K562 (cell line): ENCODE data around the gene TALDO1. TPM values are rescaled to one million over a fixed set of nuclear protein-coding genes. Genes with fewer than 3 reads are reported as not detected.

Source experiments
- ARID1B ChIP-seq: fragments of 450-650 bp; IDR thresholded peaks from 2 replicates; pipeline ENCODE4 v1.6.1; 2016; ENCODE audit warnings: antibody characterized with exemption, mild to moderate bottlenecking, inconsistent platforms
- ERF ChIP-seq: fragments of 450-650 bp; formaldehyde crosslinking; IDR thresholded peaks from 2 replicates; pipeline ENCODE4 v1.4.0; 2020; ENCODE audit warnings: mild to moderate bottlenecking, mixed read lengths
- EWSR1 ChIP-seq: fragments of 450-650 bp; IDR thresholded peaks from 2 replicates; pipeline ENCODE4 v1.6.1; 2018; ENCODE audit warnings: borderline replicate concordance, mild to moderate bottlenecking, low read depth, moderate library complexity; ENCODE audit not compliant: partially characterized antibody
- GMEB1 ChIP-seq: fragments of 250-450 bp; sonication (Bioruptor Pico); IDR thresholded peaks from 2 replicates; pipeline ENCODE4 v1.4.0; 2020; ENCODE audit warnings: mild to moderate bottlenecking
- KAT7 ChIP-seq: sonication (generic); formaldehyde crosslinking; IDR thresholded peaks from 2 replicates; pipeline ENCODE4 v1.8.0; 2022; ENCODE audit warnings: missing genetic modification reagents, mild to moderate bottlenecking, borderline replicate concordance
- NEUROD1 ChIP-seq: fragments of 150-350 bp; IDR thresholded peaks from 2 replicates; pipeline ENCODE4 v1.6.1; 2014; ENCODE audit warnings: borderline replicate concordance, low read length, low read depth; ENCODE audit not compliant: partially characterized antibody
- RBM22 ChIP-seq: fragments of 200-400 bp; formaldehyde crosslinking; IDR thresholded peaks from 2 replicates; pipeline ENCODE4 v1.6.1; 2018; ENCODE audit warnings: low read length, low read depth; ENCODE audit not compliant: poor library complexity, severe bottlenecking
- TFAP4 ChIP-seq: sonication (generic); formaldehyde crosslinking; IDR thresholded peaks from 2 replicates; pipeline ENCODE4 v1.8.0; 2022; ENCODE audit warnings: missing genetic modification reagents, mild to moderate bottlenecking, moderate library complexity, borderline replicate concordance
- ZNF24 ChIP-seq: fragments of 450-650 bp; IDR thresholded peaks from 2 replicates; pipeline ENCODE4 v1.6.1; 2016
- ZNF436 ChIP-seq: fragments of 250-450, 450-650 bp; sonication (Bioruptor Pico); formaldehyde crosslinking; IDR thresholded peaks from 2 replicates; pipeline ENCODE4 v1.7.0; 2020; ENCODE audit warnings: mild to moderate bottlenecking
- ZNF717 ChIP-seq: fragments of 250-450 bp; sonication (Bioruptor Pico); IDR thresholded peaks from 2 replicates; pipeline ENCODE4 v1.5.0; 2021
- ZNF764 ChIP-seq: fragments of 250-450 bp; sonication (Bioruptor Pico); IDR thresholded peaks from 2 replicates; pipeline ENCODE4 v1.4.0; 2020; ENCODE audit warnings: low read depth, mild to moderate bottlenecking, moderate library complexity
- polyA plus RNA-seq, 8 experiments: library from polyadenylated mRNA; depleted of rRNA in 4 of 8; stranded (reverse) in 5 of 8; unstranded in 3 of 8; fragments of >200 nt; fragmentation: Nextera tagmentation in 2 of 8; fragmentation: Illumina TruSeq in 1 of 8; extraction: Ambion mirVana in 2 of 8; extraction: Trizol in 1 of 8; gene quantifications; 2 replicates each; pipeline versions ENCODE4 v1.2.1 to v1.2.3, GENCODE V29; 2011 to 2014; ENCODE audit warnings: inconsistent platforms in 1 of 8, missing spikeins in 1 of 8
- total RNA-seq, 7 experiments: library from RNA; depleted of rRNA in 6 of 7; stranded (reverse); fragments of >200 nt in 6 of 7; fragmentation: Illumina TruSeq in 2 of 7; extraction: Trizol in 2 of 7; gene quantifications; 2 replicates each; pipeline versions ENCODE4 v1.2.1 to v1.2.3, GENCODE V29; 2011 to 2021; ENCODE audit warnings: low replicate concordance in 1 of 7
- TF ChIP-seq, protein P1 (sequence below), 2 experiments: fragments of 450-650 bp; IDR thresholded peaks; 2 replicates each; pipeline ENCODE4 v1.6.1; 2018; ENCODE audit warnings: mild to moderate bottlenecking in 2 of 2, low read depth in 1 of 2; ENCODE audit not compliant: partially characterized antibody in 2 of 2
- TF ChIP-seq, protein P2 (sequence below): fragments of 450-650 bp; IDR thresholded peaks from 2 replicates; pipeline ENCODE4 v1.6.1; 2017; ENCODE audit warnings: mild to moderate bottlenecking, moderate library complexity
- TF ChIP-seq, protein P3 (sequence below): fragments of 150-350 bp; conservative IDR thresholded peaks from 2 replicates; pipeline ENCODE4 v1.6.1; 2014; ENCODE audit warnings: low read length

The TALDO1 gene
- total and polyA plus RNA-seq, 9 of the 15 experiments (the other 6 are each of a cell fraction or from before 2014, with no cell fraction given), result 260 to 541 (median 441) TPM

DNA sequence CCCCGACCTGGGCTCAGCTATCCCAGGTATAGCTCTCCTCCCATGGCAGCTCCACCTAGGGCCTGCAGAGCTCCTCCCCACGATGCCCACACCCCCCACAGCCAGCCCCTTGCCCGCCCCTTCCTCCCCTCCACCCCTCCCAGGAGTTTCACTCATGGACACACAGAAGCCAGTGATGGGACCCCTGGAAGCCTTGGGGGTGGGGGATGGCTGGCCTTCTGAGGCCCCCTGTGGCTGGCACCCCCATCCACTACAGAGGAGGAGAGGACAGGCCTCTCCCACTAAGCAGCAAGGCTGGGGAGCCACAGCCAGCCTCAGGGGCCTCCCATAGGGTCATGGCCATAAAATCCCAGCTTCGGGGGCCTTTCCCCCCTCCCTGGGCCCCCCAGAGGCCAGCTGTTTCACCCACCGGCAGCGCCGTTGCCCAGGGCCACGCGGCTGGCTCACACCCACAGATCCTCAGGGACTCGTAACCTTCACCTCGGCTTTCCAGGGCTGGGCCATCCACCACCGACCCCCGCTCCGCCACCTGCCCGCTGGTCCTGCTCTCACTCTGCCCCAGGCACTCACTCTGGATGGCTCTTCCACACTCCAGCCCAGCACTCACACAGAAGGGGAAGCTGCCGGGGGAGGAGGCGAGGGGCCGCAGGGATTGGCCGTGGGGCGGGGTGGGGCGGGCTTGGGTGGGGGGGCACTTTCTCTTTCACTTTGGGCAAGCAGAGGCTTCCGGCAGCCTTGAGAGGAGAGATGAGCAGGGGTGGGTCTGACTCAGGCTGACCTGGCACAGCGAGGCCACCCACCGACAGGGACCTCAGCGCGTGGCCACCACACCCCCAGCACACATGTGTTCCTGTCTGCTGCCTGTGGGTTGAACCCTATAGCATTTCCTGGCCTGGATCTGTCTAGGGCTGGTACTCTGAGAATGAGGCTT lies 48.6 kb downstream of the TALDO1 start (continued):
- TF ChIP-seq RBM22 (no peak), ZNF24 (no peak), EWSR1 (no peak), KAT7 (CRISPR knock-in tag) (no peak), ARID1B (no peak), ZNF717 (CRISPR knock-in tag) (no peak), TFAP4 (CRISPR knock-in tag) (peak; percentile 77; the same call in 1 of the 2 replicates), ERF (CRISPR knock-in tag) (no peak), GMEB1 (no peak), NEUROD1 (no peak), ZNF764 (CRISPR knock-in tag) (no peak), ZNF436 (no peak)
- TF ChIP-seq, protein P1, sequence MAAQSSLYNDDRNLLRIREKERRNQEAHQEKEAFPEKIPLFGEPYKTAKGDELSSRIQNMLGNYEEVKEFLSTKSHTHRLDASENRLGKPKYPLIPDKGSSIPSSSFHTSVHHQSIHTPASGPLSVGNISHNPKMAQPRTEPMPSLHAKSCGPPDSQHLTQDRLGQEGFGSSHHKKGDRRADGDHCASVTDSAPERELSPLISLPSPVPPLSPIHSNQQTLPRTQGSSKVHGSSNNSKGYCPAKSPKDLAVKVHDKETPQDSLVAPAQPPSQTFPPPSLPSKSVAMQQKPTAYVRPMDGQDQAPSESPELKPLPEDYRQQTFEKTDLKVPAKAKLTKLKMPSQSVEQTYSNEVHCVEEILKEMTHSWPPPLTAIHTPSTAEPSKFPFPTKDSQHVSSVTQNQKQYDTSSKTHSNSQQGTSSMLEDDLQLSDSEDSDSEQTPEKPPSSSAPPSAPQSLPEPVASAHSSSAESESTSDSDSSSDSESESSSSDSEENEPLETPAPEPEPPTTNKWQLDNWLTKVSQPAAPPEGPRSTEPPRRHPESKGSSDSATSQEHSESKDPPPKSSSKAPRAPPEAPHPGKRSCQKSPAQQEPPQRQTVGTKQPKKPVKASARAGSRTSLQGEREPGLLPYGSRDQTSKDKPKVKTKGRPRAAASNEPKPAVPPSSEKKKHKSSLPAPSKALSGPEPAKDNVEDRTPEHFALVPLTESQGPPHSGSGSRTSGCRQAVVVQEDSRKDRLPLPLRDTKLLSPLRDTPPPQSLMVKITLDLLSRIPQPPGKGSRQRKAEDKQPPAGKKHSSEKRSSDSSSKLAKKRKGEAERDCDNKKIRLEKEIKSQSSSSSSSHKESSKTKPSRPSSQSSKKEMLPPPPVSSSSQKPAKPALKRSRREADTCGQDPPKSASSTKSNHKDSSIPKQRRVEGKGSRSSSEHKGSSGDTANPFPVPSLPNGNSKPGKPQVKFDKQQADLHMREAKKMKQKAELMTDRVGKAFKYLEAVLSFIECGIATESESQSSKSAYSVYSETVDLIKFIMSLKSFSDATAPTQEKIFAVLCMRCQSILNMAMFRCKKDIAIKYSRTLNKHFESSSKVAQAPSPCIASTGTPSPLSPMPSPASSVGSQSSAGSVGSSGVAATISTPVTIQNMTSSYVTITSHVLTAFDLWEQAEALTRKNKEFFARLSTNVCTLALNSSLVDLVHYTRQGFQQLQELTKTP (IDR thresholded peaks at IDR 0.05; ENCODE audit: low read depth in 1 of 2, partially characterized antibody in 2 of 2), result no peak
- TF ChIP-seq, protein P2, sequence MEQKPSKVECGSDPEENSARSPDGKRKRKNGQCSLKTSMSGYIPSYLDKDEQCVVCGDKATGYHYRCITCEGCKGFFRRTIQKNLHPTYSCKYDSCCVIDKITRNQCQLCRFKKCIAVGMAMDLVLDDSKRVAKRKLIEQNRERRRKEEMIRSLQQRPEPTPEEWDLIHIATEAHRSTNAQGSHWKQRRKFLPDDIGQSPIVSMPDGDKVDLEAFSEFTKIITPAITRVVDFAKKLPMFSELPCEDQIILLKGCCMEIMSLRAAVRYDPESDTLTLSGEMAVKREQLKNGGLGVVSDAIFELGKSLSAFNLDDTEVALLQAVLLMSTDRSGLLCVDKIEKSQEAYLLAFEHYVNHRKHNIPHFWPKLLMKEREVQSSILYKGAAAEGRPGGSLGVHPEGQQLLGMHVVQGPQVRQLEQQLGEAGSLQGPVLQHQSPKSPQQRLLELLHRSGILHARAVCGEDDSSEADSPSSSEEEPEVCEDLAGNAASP, result no peak
- TF ChIP-seq, protein P3, sequence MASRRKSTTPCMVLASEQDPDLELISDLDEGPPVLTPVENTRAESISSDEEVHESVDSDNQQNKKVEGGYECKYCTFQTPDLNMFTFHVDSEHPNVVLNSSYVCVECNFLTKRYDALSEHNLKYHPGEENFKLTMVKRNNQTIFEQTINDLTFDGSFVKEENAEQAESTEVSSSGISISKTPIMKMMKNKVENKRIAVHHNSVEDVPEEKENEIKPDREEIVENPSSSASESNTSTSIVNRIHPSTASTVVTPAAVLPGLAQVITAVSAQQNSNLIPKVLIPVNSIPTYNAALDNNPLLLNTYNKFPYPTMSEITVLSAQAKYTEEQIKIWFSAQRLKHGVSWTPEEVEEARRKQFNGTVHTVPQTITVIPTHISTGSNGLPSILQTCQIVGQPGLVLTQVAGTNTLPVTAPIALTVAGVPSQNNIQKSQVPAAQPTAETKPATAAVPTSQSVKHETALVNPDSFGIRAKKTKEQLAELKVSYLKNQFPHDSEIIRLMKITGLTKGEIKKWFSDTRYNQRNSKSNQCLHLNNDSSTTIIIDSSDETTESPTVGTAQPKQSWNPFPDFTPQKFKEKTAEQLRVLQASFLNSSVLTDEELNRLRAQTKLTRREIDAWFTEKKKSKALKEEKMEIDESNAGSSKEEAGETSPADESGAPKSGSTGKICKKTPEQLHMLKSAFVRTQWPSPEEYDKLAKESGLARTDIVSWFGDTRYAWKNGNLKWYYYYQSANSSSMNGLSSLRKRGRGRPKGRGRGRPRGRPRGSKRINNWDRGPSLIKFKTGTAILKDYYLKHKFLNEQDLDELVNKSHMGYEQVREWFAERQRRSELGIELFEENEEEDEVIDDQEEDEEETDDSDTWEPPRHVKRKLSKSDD, result no peak
